ENCODE data around the gene YKT6.

- TF ChIP-seq CTCF (IDR thresholded peaks at IDR 0.05), result no peak
- TF ChIP-seq POLR2A (IDR thresholded peaks at IDR 0.05), result no peak
These were observed 10.5 kb upstream of the YKT6 start for GRCh38 chr7:44189993-44190872.
